Measurements from ENCODE around the gene CXCL16. TPM values are rescaled to one million over a fixed set of nuclear protein-coding genes. Genes with fewer than 3 reads are reported as not detected.

The CXCL16 gene
- total RNA-seq, 4 donors from 2014 or later = 1.0 to 9.1 (median 7.1) TPM

DNA sequence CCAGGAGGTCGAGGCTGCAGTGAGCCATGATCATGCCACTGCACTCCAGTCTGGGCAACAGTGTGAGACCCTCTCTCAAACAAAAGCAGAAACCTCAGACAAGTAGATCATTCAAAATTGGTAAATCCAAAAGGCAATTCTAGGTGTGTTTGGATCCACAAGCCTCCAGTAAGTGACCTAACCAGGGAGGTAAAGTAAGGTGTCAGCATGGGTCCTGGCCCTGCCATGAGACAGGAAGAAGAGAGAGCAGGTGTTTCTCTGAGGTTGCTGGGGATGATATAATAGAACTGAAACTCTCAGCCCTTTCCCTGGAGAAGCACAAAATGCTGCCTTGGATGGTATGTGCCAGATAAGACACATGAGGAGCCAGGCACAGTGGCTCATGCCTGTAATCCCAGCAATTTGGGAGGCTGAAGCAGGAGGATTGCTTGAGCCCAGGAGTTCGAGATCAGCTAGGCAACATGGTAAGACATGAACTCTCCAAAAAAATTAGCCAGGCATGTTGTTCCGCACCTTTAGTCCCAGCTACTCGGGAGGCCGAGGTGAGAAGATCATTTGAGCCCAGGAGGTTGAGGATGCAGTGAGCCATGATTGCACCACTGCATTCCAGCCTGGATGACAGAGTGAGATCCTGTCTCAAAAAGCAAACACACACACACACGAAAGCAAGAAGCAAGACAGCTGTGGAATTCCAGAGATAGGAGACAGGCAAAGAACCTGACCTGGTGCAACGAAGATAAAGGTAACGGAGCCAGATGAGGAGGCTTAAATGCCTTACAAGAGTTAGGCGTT, 38.4 kb upstream of the CXCL16 start:
- peaks cover 3 to 9% of the 10 kb centered on the region in 2 donors for H3K27me3 ChIP-seq
- H3K36me3 ChIP-seq = no peaks in the 10 kb centered on the region
- H3K9me3 ChIP-seq = no peaks in the 10 kb centered on the region
- TF ChIP-seq, protein P1, sequence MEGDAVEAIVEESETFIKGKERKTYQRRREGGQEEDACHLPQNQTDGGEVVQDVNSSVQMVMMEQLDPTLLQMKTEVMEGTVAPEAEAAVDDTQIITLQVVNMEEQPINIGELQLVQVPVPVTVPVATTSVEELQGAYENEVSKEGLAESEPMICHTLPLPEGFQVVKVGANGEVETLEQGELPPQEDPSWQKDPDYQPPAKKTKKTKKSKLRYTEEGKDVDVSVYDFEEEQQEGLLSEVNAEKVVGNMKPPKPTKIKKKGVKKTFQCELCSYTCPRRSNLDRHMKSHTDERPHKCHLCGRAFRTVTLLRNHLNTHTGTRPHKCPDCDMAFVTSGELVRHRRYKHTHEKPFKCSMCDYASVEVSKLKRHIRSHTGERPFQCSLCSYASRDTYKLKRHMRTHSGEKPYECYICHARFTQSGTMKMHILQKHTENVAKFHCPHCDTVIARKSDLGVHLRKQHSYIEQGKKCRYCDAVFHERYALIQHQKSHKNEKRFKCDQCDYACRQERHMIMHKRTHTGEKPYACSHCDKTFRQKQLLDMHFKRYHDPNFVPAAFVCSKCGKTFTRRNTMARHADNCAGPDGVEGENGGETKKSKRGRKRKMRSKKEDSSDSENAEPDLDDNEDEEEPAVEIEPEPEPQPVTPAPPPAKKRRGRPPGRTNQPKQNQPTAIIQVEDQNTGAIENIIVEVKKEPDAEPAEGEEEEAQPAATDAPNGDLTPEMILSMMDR (IDR thresholded peaks at IDR 0.05) = no peak
- TF ChIP-seq POLR2A (IDR thresholded peaks at IDR 0.05) = no peak
- no peak for DNase-seq
- H3K27ac ChIP-seq = no peak overlapping the region
- H3K4me1 ChIP-seq = no peaks in the 10 kb centered on the region
- H3K4me3 ChIP-seq = no peak overlapping the region
- intact Hi-C loops (cut with DNase I; ENCODE audit: low total_unique reads) = no loop called here

DNA sequence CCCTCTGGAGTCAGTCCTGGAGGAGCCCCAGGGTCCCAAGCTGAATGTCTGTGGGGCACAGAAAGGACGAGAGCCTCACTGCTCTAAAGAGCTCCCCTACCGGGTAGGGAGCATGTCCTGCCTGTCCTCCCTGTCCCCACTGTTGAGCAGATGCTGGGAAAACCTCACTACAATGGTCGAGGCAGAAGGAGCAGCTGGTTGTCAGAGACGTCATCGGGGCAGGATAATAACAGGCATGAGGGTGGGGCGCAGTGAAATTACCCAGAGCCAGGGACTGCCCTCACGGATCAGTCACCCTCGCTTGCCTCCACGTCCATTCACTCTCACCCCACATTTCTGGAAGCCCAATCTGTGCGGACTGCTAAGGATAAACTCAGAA, 32.5 kb upstream of the CXCL16 start:
- Histone ChIP-seq H3K27me3 (no peaks in the 10 kb centered on the region), H3K4me3 (no peak overlapping the region), H3K9me3 (no peaks in the 10 kb centered on the region), H3K27ac (no peak overlapping the region), H3K4me1 (no peaks in the 10 kb centered on the region), H3K36me3 (no peaks in the 10 kb centered on the region)
- no peak for DNase-seq
- intact Hi-C loops (cut with DNase I; ENCODE audit: low total_unique reads) = no loop called here
- TF ChIP-seq, protein P1 (IDR thresholded peaks at IDR 0.05) = no peak
- no peak for TF ChIP-seq POLR2A (IDR thresholded peaks at IDR 0.05)

DNA sequence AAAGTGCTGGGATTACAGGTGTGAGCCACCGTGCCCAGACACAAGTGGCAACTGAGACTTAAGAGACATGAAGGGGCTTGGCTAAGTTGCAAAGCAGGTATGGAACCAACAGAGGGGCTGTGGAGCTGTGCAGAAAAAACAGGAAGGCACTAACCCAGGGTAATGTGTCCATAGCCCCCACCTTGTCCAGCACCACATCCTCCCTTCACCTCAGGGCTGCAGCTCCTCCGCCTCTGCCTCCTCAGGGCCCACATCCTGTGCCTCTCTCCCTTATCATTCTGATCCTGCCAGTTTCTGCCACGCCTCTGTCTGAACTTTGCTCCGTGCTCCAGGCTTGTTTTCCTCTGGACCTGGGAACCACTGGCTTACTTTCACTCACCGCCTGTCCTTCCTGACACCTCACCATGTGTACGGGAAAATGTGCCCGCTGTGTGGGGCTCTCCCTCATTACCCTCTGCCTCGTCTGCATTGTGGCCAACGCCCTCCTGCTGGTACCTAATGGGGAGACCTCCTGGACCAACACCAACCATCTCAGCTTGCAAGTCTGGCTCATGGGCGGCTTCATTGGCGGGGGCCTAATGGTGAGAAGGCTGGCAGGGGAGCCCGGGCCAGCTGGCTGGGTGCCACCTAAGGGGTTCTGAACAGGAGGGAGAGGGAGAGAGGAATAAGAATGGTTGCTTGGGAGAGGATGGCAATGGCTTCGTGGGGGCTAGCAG, 31.9 kb upstream of the CXCL16 start, which contains the start of gene TM4SF5:
TSS of gene TM4SF5 (plus strand) at position 368 of the 716 bp plus-strand sequence. CDS start at position 405, 37 bp downstream.
- H3K4me1 ChIP-seq = no peaks in the 10 kb centered on the region
- intact Hi-C loops (cut with DNase I; ENCODE audit: low total_unique reads) = no loop called here
- H3K4me3 ChIP-seq = no peak within 1 kb of the TSS
- DNase-seq = no peak
- no peak for TF ChIP-seq POLR2A (IDR thresholded peaks at IDR 0.05)
- TF ChIP-seq, protein P1 (IDR thresholded peaks at IDR 0.05) = no peak
- H3K36me3 ChIP-seq = no peaks in the 10 kb centered on the region
- H3K27ac ChIP-seq = no peak within 1 kb of the TSS
- H3K27me3 ChIP-seq = no peaks in the 10 kb centered on the region
- H3K9me3 ChIP-seq = no peaks in the 10 kb centered on the region

DNA sequence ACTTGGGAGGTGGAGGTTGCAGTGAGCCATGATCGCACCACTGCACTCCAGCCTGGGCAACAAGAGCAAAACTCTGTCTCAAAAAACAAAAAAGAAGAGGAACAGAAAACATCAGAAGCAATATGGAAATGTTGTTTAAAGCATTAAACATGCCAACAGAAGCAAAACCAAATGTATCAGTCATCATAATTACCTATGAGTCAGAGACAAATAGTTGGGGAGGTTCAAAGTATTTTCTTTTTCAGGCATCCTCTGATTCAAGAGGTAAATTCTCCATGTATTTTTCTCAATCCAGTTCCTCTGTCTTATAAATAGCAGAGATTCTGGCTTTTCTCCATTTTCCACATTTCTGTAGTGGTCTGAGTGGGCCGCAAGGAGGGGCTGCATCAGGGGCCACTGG, 29.9 kb upstream of the CXCL16 start:
- no peaks in the 10 kb centered on the region for H3K36me3 ChIP-seq
- DNase-seq = no peak
- no peak for TF ChIP-seq POLR2A (IDR thresholded peaks at IDR 0.05)
- TF ChIP-seq, protein P1 (IDR thresholded peaks at IDR 0.05) = no peak
- H3K9me3 ChIP-seq = no peaks in the 10 kb centered on the region
- H3K4me1 ChIP-seq = no peaks in the 10 kb centered on the region
- intact Hi-C loops (cut with DNase I; ENCODE audit: low total_unique reads) = no loop called here
- no peak overlapping the region for H3K4me3 ChIP-seq
- H3K27ac ChIP-seq = no peak overlapping the region
- no peaks in the 10 kb centered on the region for H3K27me3 ChIP-seq

DNA sequence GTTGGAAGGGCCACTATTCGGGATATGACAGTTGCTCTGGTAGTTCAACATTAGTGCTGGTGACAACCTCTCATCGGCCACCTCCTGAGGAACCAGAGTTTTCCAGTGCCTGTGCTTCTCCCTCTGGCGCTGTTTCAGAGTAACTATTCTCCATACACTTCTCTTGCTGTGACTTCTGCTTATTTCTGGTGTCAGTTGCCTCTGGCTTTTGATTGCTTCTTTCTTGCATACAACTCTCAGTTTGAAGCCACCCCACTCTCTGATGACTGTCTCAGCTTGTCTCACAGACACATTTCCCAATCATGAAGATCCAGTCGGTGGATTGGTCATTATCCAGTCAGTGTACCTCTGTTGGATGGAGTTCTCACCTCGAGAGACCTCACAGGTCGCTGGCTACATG, 28.6 kb upstream of the CXCL16 start:
- Histone ChIP-seq H3K27ac (no peak overlapping the region), H3K27me3 (no peaks in the 10 kb centered on the region), H3K36me3 (no peaks in the 10 kb centered on the region), H3K4me3 (no peak overlapping the region), H3K4me1 (no peaks in the 10 kb centered on the region), H3K9me3 (no peaks in the 10 kb centered on the region)
- no peak for DNase-seq
- TF ChIP-seq POLR2A (IDR thresholded peaks at IDR 0.05) = no peak
- TF ChIP-seq, protein P1 (IDR thresholded peaks at IDR 0.05) = no peak
- intact Hi-C loops (cut with DNase I; ENCODE audit: low total_unique reads) = no loop called here

Measured in uterus (tissue), 4 donors.